ENCODE results near the gene ASPHD2.
"Not testable (repeated sequence)": the region's sequence is repeated elsewhere in the genome, so short reads cannot be mapped to it uniquely, and the experiment has no call there.

The ASPHD2 gene

GRCh38 chr22:26416670-26417276 is 12.3 kb upstream of the ASPHD2 start:
- DNase-seq: no peak

- DNase-seq: no peak
Measured at GRCh38 chr22:26417406-26417805, 11.7 kb upstream of the ASPHD2 start.

- no peak for DNase-seq
Measured at GRCh38 chr22:26418620-26419019, 10.4 kb upstream of the ASPHD2 start.

- DNase-seq: no peak
Measured at GRCh38 chr22:26426924-26427323, 2.1 kb upstream of the ASPHD2 start.

GRCh38 chr22:26429458-26430286 is 612 bp downstream of the ASPHD2 start:
- no peak for DNase-seq

- no peak for DNase-seq
Measured at GRCh38 chr22:26430600-26430999, 1.5 kb downstream of the ASPHD2 start.

- DNase-seq: no peak
Measured at GRCh38 chr22:26431261-26431995, 2.4 kb downstream of the ASPHD2 start.

- DNase-seq: no peak
Measured at GRCh38 chr22:26432619-26433311, 3.7 kb downstream of the ASPHD2 start.

- no peak for DNase-seq
Measured at GRCh38 chr22:26433805-26434204, 4.7 kb downstream of the ASPHD2 start.

GRCh38 chr22:26435327-26436093 is 6.5 kb downstream of the ASPHD2 start:
- no peak for DNase-seq

GRCh38 chr22:26436903-26437515 is 7.9 kb downstream of the ASPHD2 start:
- DNase-seq: no peak

- DNase-seq: no peak
Measured at GRCh38 chr22:26437694-26438392, 8.8 kb downstream of the ASPHD2 start.

GRCh38 chr22:26438776-26439175 is 9.7 kb downstream of the ASPHD2 start:
- DNase-seq: not testable (repeated sequence)

- no peak for DNase-seq
Measured at GRCh38 chr22:26439559-26439958, 10.5 kb downstream of the ASPHD2 start.

- no peak for DNase-seq
Measured at GRCh38 chr22:26442086-26442756, 13.2 kb downstream of the ASPHD2 start.

- no peak for DNase-seq
Measured at GRCh38 chr22:26443901-26444690, 15.0 kb downstream of the ASPHD2 start.

- DNase-seq: no peak
Measured at GRCh38 chr22:26444777-26445176, 15.7 kb downstream of the ASPHD2 start.

GRCh38 chr22:26445577-26446275 is 16.7 kb downstream of the ASPHD2 start:
- DNase-seq: no peak
